A673 (cell line): ENCODE data around the gene TENM4.

Source experiments
- CTCF ChIP-seq: fragments of 300-800, 200-600 bp; sonication (generic); conservative IDR thresholded peaks from 2 replicates; pipeline ENCODE4 v1.5.1; 2017; ENCODE audit warnings: low read depth, mild to moderate bottlenecking, antibody characterized with exemption, low read length, moderate library complexity, mixed read lengths
- EZH2 ChIP-seq: fragments of 200-600 bp; sonication (generic); IDR thresholded peaks from 2 replicates; pipeline ENCODE4 v1.6.1; 2017; ENCODE audit warnings: borderline replicate concordance, low read depth, mild to moderate bottlenecking, mixed read lengths, antibody characterized with exemption, low read length; ENCODE audit not compliant: poor library complexity, severe bottlenecking

GRCh38 chr11:79097246-79097875 is 343.5 kb downstream of the TENM4 start:
- no peak for TF ChIP-seq CTCF
- TF ChIP-seq EZH2, result no peak
